Fibroblast of gingiva (primary cell): Measurements from ENCODE around the gene NRIP3.
"Not testable (repeated sequence)": the region's sequence is repeated elsewhere in the genome, so short reads cannot be mapped to it uniquely, and the experiment has no call there.

Source experiments
- DNase-seq: peaks from one replicate; pipeline ENCODE4 v3.0.0-alpha.2; 2011; ENCODE audit warnings: low read depth

The NRIP3 gene

GRCh38 chr11:8971924-8972316 lies 31.9 kb downstream of the NRIP3 start:
- DNase-seq, result no peak

- DNase-seq, result peak; percentile 8
Measured at GRCh38 chr11:8971196-8971923, 32.4 kb downstream of the NRIP3 start.

DNA sequence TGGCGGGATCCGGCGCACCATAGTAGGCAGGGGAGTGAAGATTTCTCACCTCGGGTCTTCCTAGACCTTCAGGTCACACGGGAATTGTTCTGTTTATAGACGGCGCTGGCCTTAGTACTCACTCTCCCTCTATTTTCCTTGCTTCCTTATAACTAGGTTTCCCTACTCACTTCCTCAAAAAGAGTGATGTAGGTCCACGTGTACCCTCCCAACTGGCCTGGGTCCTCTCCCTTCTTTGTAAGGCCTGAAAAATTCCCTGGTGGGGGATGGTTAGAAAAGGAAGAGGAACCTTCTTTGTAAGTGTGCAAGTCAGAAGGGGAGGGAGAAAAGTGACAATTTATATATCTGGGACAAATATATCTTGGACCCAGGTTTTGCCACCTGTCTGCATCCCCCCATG lies 36.6 kb downstream of the NRIP3 start:
- DNase-seq, result no peak

GRCh38 chr11:8964324-8965320 lies 39.2 kb downstream of the NRIP3 start, which contains the start of gene TMEM9B:
Gene TMEM9B (minus strand): TSS chr11:8964442. CDS start chr11:8964313, 129 bp downstream.
- peak; percentile 87 for DNase-seq

- no peak for DNase-seq
Measured at GRCh38 chr11:8963569-8964323, 40.1 kb downstream of the NRIP3 start.

- no peak for DNase-seq
Measured at GRCh38 chr11:8962841-8963240, 41.0 kb downstream of the NRIP3 start.

DNA sequence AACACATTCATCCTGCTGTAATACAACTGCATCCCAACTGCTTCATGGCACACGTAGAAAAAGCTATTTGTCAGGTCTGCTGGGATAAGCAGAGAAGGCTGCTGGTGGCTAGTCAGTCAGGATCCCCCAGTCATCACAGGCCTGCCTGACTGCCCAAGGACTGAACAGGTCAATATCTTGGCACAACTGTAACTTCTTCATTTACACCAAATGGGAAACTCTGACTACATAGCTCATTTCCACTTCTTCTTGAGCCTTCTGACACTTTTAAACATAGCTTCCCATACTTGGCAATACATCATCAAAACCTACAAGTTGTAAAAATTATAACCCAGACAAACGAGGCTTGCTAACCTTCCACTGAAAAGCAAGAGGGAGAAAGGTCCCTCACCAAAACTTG lies 42.4 kb downstream of the NRIP3 start:
- no peak for DNase-seq

- DNase-seq, result peak; percentile 78
Measured at GRCh38 chr11:8959546-8960166, 44.1 kb downstream of the NRIP3 start.

GRCh38 chr11:8956860-8957259 lies 46.9 kb downstream of the NRIP3 start:
- DNase-seq, result no peak

GRCh38 chr11:8948886-8949285 lies 54.9 kb downstream of the NRIP3 start:
- DNase-seq, result no peak

DNA sequence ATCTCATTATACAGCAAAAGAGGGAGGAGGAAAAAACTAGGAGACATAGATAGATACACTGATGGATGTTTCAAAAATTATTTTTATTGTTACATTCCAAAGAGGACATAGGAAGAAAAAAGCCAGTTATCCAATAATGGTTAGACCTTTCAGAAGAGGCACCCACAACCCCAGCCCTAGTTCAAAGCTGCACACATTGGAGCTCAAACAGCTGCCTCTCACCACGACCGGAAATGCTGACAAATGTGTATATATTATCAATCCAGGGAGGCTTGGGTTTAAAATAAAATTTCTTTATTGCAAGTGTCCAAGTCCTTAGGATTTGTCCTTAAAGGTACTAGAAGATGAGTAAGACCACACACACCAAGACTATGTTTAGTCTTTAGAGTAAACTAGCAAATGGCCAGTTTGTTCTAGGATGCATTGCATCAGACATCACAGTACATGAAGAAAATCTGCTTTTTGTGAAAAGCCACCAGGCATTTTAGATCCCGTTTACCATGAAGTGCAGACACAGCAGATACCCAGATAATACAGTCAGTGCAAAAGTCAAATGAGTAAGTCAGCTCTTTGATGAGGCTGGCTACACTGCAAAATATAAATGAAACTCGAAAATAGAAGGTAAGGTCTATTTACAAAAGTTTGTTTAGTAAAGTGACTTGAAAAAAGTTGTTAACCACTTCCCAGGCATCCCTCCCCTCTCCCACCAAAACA lies 56.4 kb downstream of the NRIP3 start:
- DNase-seq, result no peak

GRCh38 chr11:8942518-8943066 lies 61.2 kb downstream of the NRIP3 start, which contains the start of gene ASCL3:
Gene ASCL3 (minus strand): TSS chr11:8943016. CDS start chr11:8938161, 4,855 bp downstream.
- DNase-seq, result no peak

GRCh38 chr11:8941341-8942103 lies 62.3 kb downstream of the NRIP3 start:
- no peak for DNase-seq

GRCh38 chr11:8937659-8938058 lies 66.1 kb downstream of the NRIP3 start:
- no peak for DNase-seq

DNA sequence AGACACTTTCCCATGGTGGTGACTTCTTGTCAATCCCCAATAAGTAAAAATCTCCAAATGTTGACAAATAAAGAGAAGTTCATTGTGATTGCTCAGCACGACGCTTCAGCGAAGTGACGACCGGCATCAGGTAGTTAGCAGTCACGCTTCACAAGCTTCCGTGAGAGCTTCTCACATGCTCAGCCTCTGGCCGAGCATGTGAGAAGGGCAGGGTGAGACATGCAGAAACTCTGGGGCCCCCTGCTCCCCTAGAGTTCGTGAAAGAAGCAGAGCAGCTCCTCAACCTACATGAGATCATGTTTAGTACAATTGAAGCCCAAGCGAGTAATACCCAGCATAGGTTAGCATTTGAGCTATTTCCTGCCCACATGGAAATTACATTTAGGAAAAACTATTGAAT lies 66.6 kb downstream of the NRIP3 start:
- no peak for DNase-seq

GRCh38 chr11:8935789-8936188 lies 68.0 kb downstream of the NRIP3 start:
- DNase-seq, result not testable (repeated sequence)

- DNase-seq, result no peak
Measured at GRCh38 chr11:8934742-8935488, 68.9 kb downstream of the NRIP3 start.

DNA sequence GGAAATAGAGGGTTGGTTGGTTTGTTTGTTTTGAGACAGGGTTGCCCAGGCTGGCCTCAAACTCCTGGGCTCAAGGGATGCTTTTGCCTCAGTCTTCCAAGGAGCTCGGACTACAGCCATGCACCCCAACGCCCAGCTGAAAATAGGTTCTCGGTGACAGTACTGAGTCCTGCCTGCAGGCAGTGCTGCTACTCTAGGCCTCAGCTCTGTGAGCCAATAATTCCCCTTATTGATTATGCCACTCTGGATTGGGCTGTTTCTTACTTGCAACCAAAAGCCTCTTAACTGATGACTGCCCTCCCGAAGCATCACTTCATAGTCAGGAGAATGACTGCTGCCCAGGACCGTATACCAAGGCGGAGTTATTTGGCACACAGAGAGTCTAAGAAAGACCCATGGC lies 69.9 kb downstream of the NRIP3 start:
- DNase-seq, result no peak

DNA sequence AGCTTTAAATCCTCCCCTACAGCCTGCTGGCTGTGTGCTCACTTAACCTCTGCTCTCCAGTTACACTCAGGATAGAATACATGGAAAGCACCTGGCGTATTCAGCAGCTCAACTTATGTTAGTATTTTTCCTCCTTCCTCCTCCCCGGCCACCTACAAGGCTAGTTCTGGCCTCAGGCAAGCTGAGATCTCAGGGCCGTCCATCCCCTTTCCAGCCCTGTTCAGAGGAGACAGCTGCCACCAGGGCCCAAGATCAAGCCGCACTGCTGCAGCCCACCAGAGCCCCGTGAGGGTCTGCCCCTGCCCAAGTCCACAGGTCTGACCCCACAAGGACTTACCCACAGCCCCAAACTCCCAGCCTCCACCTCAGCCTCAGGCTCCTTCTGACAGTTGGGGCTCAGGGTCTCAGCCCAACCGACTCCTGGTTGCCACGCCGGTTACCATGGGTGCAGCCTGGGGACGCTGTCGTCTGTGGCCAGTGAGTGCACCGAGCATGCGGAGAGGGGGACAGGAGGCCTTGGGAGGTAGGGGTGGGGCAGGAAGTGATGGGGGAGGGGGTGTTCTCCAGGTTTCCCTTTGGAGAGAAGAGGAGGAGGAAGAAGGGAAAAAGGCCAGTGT lies 71.1 kb downstream of the NRIP3 start, which contains the start of gene C11orf16:
TSS of gene C11orf16 (minus strand) at position 384 of the 617 bp plus-strand sequence. CDS start 639 bp downstream, outside the sequence.
- DNase-seq, result no peak
